Activated T-cell treated with anti-CD3 and anti-CD28 coated beads, Interleukin-2, amount 50 U/mL, for 4 hours (primary cell): ENCODE measurements around the gene FBXO2. TPM values are rescaled to one million over a fixed set of nuclear protein-coding genes. Genes with fewer than 3 reads are reported as not detected.
A peak's percentile ranks its signal among the peaks of the same experiment; 100 is the strongest.

Experiments used
- ATAC-seq, 2 donors: fragments of 200-7000 bp; cut with Tn5 transposase; one replicate each; pipeline ENCODE4 v1.10.0; 2021
- DNase-seq: peaks from one replicate; pipeline ENCODE4 v3.0.0-alpha.2; 2020
- H3K27me3 Mint-ChIP-seq: one replicate; pipeline ENCODE4 v1.8.0; 2021; ENCODE audit warnings: low read depth, mixed read lengths
- H3K36me3 Mint-ChIP-seq: one replicate; pipeline ENCODE4 v1.8.0; 2022; ENCODE audit warnings: mixed read lengths; ENCODE audit not compliant: insufficient read depth
- H3K4me1 Mint-ChIP-seq: one replicate; pipeline ENCODE4 v1.8.0; 2021; ENCODE audit warnings: low read depth, mixed read lengths
- H3K4me3 Mint-ChIP-seq: one replicate; pipeline ENCODE4 v1.8.0; 2021; ENCODE audit warnings: mild to moderate bottlenecking, moderate library complexity, mixed read lengths
- H3K9me3 Mint-ChIP-seq: one replicate; pipeline ENCODE4 v1.8.0; 2021; ENCODE audit warnings: mixed read lengths
- total RNA-seq, 3 donors: library from RNA; stranded (reverse); gene quantifications; one replicate each; pipeline ENCODE4 v1.2.1, GENCODE V29; 2021

The FBXO2 gene
- total RNA-seq, 3 donors from 2014 or later: 0.81 to 1.8 (median 1.7) TPM

DNA sequence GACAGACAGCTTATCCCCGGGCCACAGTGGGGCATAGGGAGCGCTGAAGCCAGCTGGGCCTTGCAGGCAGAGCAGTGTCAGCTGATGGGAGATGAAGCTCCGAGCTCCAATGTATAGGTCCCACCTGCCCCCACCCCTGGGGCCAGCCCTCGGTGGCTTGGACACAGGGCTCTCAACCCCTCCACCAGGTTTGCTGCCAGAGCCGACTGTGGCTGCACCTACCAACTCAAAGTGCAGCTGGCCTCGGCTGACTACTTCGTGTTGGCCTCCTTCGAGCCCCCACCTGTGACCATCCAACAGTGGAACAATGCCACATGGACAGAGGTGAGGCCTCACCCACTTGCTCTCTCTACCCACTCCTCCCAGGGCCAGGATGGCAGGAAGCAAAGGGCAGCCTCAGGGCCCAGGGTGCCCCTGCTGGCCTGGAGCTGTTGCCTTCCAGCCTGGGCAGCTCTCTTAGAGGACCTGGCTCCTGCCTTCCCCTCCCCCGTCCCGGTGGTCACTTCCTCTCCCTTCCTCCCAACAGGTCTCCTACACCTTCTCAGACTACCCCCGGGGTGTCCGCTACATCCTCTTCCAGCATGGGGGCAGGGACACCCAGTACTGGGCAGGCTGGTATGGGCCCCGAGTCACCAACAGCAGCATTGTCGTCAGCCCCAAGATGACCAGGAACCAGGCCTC lies 19.0 kb upstream of the FBXO2 start:
- Mint-ChIP-seq H3K36me3 (peaks cover 9% of the 10 kb centered on the region), H3K9me3 (no peaks in the 10 kb centered on the region), H3K27me3 (no peaks in the 10 kb centered on the region), H3K4me3 (no peak overlapping the region), H3K4me1 (no peaks in the 10 kb centered on the region)
- no peak for ATAC-seq
- DNase-seq: no peak

DNA sequence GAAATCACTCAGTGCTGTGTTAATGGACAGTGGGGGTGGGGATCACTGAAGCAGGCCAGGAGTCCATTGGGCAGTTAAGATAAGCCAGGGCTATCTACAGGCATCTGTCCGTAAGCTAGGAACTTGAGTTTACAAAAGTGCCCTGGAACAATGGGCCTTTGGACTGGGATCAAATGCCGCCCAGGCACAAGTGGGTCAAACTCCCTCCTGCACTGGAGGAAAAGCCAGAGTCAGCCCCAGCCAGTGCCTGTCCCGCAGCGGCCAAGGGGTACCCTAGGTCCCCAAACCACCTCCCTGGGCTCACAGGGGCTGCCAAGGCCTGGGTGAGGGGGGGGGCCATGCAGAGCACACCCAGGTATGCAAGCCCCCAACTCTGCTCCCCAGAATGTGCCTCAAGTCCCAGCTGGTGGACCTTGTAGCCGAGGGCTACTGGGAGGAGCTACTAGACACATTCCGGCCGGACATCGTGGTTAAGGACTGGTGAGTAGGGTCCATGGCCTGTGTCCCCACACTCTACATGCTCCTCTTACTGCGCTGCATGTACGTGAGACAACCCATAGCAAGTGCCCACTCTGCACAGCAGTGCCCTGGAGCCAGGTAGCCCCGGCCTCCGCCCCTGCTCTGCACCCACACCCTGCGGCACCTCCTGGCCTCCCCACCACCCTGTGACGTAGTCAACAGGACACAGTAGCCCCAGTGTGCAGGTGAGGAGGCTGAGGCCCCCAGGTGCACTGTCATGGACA lies 17.5 kb upstream of the FBXO2 start:
- peaks cover 9% of the 10 kb centered on the region for H3K36me3 Mint-ChIP-seq
- no peak for DNase-seq
- H3K4me1 Mint-ChIP-seq: no peaks in the 10 kb centered on the region
- no peaks in the 10 kb centered on the region for H3K27me3 Mint-ChIP-seq
- no peak for ATAC-seq
- H3K4me3 Mint-ChIP-seq: no peak overlapping the region
- no peaks in the 10 kb centered on the region for H3K9me3 Mint-ChIP-seq

DNA sequence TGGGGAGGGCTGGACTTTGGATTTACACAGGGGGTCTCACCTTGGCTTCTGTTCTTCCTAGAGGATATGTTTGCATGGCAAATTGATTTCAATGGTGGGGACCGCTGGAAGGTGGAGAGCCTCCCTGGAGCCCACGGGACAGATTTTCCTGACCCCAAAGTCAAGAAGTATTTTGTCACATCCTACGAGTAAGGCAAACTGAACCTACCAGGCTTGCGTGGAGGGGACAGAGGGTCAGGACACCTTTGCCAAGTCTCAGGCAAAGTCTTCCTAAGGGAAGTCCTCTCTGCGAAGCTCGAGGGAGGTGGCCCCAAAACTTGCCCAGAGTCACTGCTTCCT lies 16.9 kb upstream of the FBXO2 start:
- Mint-ChIP-seq H3K9me3 (no peaks in the 10 kb centered on the region), H3K4me1 (no peaks in the 10 kb centered on the region), H3K4me3 (no peak overlapping the region), H3K27me3 (no peaks in the 10 kb centered on the region), H3K36me3 (peaks cover 9% of the 10 kb centered on the region)
- ATAC-seq (no peak), DNase-seq (no peak)

GRCh38 chr1:11670747-11671146 lies 16.5 kb upstream of the FBXO2 start:
- Mint-ChIP-seq H3K36me3 (peaks cover 8% of the 10 kb centered on the region), H3K9me3 (no peaks in the 10 kb centered on the region), H3K4me1 (peaks cover 4% of the 10 kb centered on the region), H3K27me3 (no peaks in the 10 kb centered on the region), H3K4me3 (no peak overlapping the region)
- ATAC-seq: no peak
- no peak for DNase-seq

- Mint-ChIP-seq H3K27me3 (no peaks in the 10 kb centered on the region), H3K4me3 (no peak overlapping the region), H3K36me3 (peaks cover 4% of the 10 kb centered on the region), H3K4me1 (peaks cover 4% of the 10 kb centered on the region), H3K9me3 (no peaks in the 10 kb centered on the region)
- ATAC-seq (no peak), DNase-seq (no peak)
Observed at GRCh38 chr1:11668516-11668915, 14.3 kb upstream of the FBXO2 start.

GRCh38 chr1:11664336-11665065 lies 10.3 kb upstream of the FBXO2 start:
- peaks cover 4% of the 10 kb centered on the region for H3K4me1 Mint-ChIP-seq
- H3K9me3 Mint-ChIP-seq: no peaks in the 10 kb centered on the region
- DNase-seq (peak; percentile 52), ATAC-seq (peak; percentile 78 to 79)
- peaks cover 7% of the 10 kb centered on the region for H3K36me3 Mint-ChIP-seq
- H3K27me3 Mint-ChIP-seq: no peaks in the 10 kb centered on the region
- H3K4me3 Mint-ChIP-seq: peak overlapping the region; percentile 82

GRCh38 chr1:11661103-11661502 lies 6.9 kb upstream of the FBXO2 start:
- H3K36me3 Mint-ChIP-seq: peaks cover 3% of the 10 kb centered on the region
- no peaks in the 10 kb centered on the region for H3K9me3 Mint-ChIP-seq
- peaks cover 3% of the 10 kb centered on the region for H3K4me1 Mint-ChIP-seq
- no peaks in the 10 kb centered on the region for H3K27me3 Mint-ChIP-seq
- H3K4me3 Mint-ChIP-seq: no peak overlapping the region
- ATAC-seq: no peak
- no peak for DNase-seq

DNA sequence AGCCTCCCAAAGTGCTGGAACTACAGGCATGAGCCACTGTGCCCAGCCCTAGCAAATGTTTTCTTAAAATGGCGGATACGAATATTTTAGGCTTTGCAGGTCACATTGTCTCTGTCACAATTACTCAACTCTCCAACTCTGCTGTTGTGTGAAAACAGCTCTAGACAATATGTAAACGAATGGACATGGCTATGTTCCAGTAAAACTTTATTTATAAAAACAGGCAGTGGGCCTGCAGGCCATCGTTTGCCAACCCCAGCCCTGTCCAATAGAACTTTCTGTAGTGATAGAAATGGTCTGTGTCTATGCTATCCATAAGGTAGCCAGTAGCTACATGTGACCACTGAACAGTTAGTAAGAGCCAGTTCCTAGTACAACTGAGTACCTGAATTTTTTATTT lies 5.5 kb upstream of the FBXO2 start:
- ATAC-seq (no peak), DNase-seq (no peak)
- Mint-ChIP-seq H3K36me3 (peaks cover 3% of the 10 kb centered on the region), H3K27me3 (no peaks in the 10 kb centered on the region), H3K4me3 (no peak overlapping the region), H3K4me1 (peaks cover 9% of the 10 kb centered on the region), H3K9me3 (no peaks in the 10 kb centered on the region)

- no peaks in the 10 kb centered on the region for H3K9me3 Mint-ChIP-seq
- peaks cover 3% of the 10 kb centered on the region for H3K36me3 Mint-ChIP-seq
- no peaks in the 10 kb centered on the region for H3K27me3 Mint-ChIP-seq
- H3K4me1 Mint-ChIP-seq: peaks cover 9% of the 10 kb centered on the region
- ATAC-seq (no peak), DNase-seq (no peak)
- no peak overlapping the region for H3K4me3 Mint-ChIP-seq
Observed at GRCh38 chr1:11658542-11658941, 4.3 kb upstream of the FBXO2 start.

- Mint-ChIP-seq H3K4me3 (no peak overlapping the region), H3K4me1 (peaks cover 9% of the 10 kb centered on the region), H3K36me3 (peaks cover 3% of the 10 kb centered on the region), H3K9me3 (no peaks in the 10 kb centered on the region), H3K27me3 (no peaks in the 10 kb centered on the region)
- DNase-seq: no peak
- ATAC-seq: no peak
Observed at GRCh38 chr1:11657654-11658053, 3.4 kb upstream of the FBXO2 start.

DNA sequence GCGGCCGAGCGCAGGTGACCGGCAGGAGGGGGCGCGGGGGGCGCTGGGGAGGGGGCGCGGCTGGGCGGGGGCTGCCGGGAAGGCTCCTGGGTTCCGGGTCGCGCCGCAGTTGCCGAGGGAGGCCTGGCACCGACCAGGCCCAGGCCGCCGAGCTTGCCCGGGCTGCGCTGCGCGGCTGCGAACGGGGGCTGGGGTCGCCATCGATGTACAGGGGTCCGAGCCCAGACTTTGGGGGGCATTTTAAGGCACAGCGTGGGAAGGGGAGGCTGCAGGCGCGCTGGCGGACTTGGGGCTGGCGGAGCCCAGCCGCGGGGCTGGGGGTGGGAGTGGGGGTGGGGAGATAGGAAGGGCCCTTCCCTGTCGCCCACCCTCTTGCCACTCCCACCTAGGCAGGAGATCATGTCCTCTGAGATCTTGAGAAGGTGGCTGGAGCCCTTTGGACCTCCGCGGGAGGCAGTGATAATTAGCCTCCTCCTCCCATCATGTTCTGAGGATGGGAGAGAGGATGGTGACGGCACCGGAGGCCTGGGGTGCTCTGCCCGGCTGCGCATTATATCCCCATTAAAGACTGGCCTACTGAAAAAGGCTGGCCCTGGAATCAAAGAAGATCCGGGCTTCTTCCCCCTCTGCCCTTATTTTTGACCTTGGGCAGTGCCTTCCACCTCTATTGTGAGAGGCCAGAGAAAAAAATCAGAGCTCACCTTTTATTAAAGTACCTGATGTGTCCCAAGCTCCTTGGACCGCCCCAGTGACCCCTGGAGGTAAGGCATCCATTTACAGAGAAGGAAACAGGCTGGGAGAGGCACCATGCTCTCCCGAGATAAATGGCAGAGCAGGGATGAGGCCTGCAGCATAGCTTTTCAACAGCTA lies 945 bp upstream of the FBXO2 start:
- no peaks in the 10 kb centered on the region for H3K9me3 Mint-ChIP-seq
- no peaks in the 10 kb centered on the region for H3K27me3 Mint-ChIP-seq
- H3K36me3 Mint-ChIP-seq: no peaks in the 10 kb centered on the region
- H3K4me3 Mint-ChIP-seq: peak overlapping the region; percentile 79
- DNase-seq (no peak), ATAC-seq (peak; percentile 23 to 27)
- peaks cover 20% of the 10 kb centered on the region for H3K4me1 Mint-ChIP-seq

- peak overlapping the region; percentile 56 for H3K4me3 Mint-ChIP-seq
- DNase-seq (no peak), ATAC-seq (no peak)
- no peaks in the 10 kb centered on the region for H3K36me3 Mint-ChIP-seq
- no peaks in the 10 kb centered on the region for H3K27me3 Mint-ChIP-seq
- H3K4me1 Mint-ChIP-seq: peaks cover 28% of the 10 kb centered on the region
- H3K9me3 Mint-ChIP-seq: no peaks in the 10 kb centered on the region
Observed at GRCh38 chr1:11653861-11654136, 430 bp downstream of the FBXO2 start.

GRCh38 chr1:11653101-11653860 lies 948 bp downstream of the FBXO2 start:
- peaks cover 30% of the 10 kb centered on the region for H3K4me1 Mint-ChIP-seq
- ATAC-seq (no peak), DNase-seq (no peak)
- H3K9me3 Mint-ChIP-seq: no peaks in the 10 kb centered on the region
- H3K4me3 Mint-ChIP-seq: peak overlapping the region; percentile 56
- no peaks in the 10 kb centered on the region for H3K36me3 Mint-ChIP-seq
- no peaks in the 10 kb centered on the region for H3K27me3 Mint-ChIP-seq
